IMR-90 (cell line): ENCODE data around the gene RPS10. TPM values are rescaled to one million over a fixed set of nuclear protein-coding genes. Genes with fewer than 3 reads are reported as not detected.

Experiments used
- ATAC-seq: fragments of 200-7000 bp; cut with Tn5 transposase; 2 replicates; pipeline ENCODE4 v1.9.1; 2020; ENCODE audit warnings: low read depth, mild to moderate bottlenecking, moderate library complexity
- BruUV-seq: library from RNA; stranded (reverse); fragments of 400-500 nt; replicated peaks from 2 replicates; lab custom pipeline; 2021; lab: Mats Ljungman, UMichigan
- CTCF ChIA-PET: fragments of 300-600 bp; formaldehyde crosslinking; extraction: SDS; loops from one replicate; lab custom pipeline; 2021; ENCODE audit warnings: antibody characterized with exemption; lab: Yijun Ruan, JAX
- POLR2A ChIA-PET: fragments of 300-600 bp; sonication (Branson Sonifier 250); formaldehyde crosslinking; loops from one replicate; lab custom pipeline; 2022; ENCODE audit warnings: antibody characterized with exemption; ENCODE audit not compliant: unreplicated experiment; lab: Charles Lee
- DNase-seq: peaks from one replicate; pipeline ENCODE4 v3.0.0; 2013
- H2AFZ ChIP-seq: replicated peaks from 2 replicates; pipeline ENCODE3; 2013; ENCODE audit warnings: low read length, mild to moderate bottlenecking; ENCODE audit not compliant: poor library complexity
- H2AK5ac ChIP-seq: 2 replicates; pipeline ENCODE4 v1.6.1; 2013; ENCODE audit warnings: low read depth, low read length, inconsistent platforms
- H2AK9ac ChIP-seq: replicated peaks from 2 replicates; pipeline ENCODE3; 2013; ENCODE audit warnings: mild to moderate bottlenecking, low read depth, low read length, moderate library complexity; ENCODE audit not compliant: poor library complexity
- H2BK120ac ChIP-seq: 2 replicates; pipeline ENCODE4 v1.6.1; 2013; ENCODE audit warnings: low read depth, low read length, inconsistent platforms
- H2BK15ac ChIP-seq: 3 replicates; pipeline ENCODE4 v1.6.1; 2013; ENCODE audit warnings: low read depth, low read length, inconsistent platforms
- H2BK20ac ChIP-seq: 2 replicates; pipeline ENCODE4 v1.6.1; 2013; ENCODE audit warnings: low read depth, mild to moderate bottlenecking, inconsistent platforms, low read length, moderate library complexity
- H2BK5ac ChIP-seq: 2 replicates; pipeline ENCODE4 v1.6.1; 2013; ENCODE audit warnings: mild to moderate bottlenecking, low read depth, low read length, inconsistent platforms; ENCODE audit not compliant: poor library complexity, severe bottlenecking
- H3K14ac ChIP-seq: replicated peaks from 2 replicates; pipeline ENCODE4 v1.6.1; 2013; ENCODE audit warnings: low read depth, low read length, inconsistent platforms
- H3K18ac ChIP-seq: 2 replicates; pipeline ENCODE4 v1.6.1; 2013; ENCODE audit warnings: low read depth, low read length, control low read depth
- H3K23ac ChIP-seq: 2 replicates; pipeline ENCODE4 v1.6.1; 2013; ENCODE audit warnings: low read depth, low read length, inconsistent platforms
- H3K27ac ChIP-seq: 2 replicates; pipeline ENCODE4 v1.5.1; 2013; ENCODE audit warnings: mild to moderate bottlenecking, control low read depth, low read length; ENCODE audit not compliant: insufficient read depth
- H3K27me3 ChIP-seq: 2 replicates; pipeline ENCODE4 v1.6.1; 2013; ENCODE audit warnings: low read length; ENCODE audit not compliant: control insufficient read depth, insufficient read depth
- H3K36me3 ChIP-seq: 2 replicates; pipeline ENCODE4 v1.6.1; 2013; ENCODE audit warnings: low read length, mixed read lengths; ENCODE audit not compliant: control insufficient read depth, insufficient read depth
- H3K4ac ChIP-seq: 2 replicates; pipeline ENCODE4 v1.6.1; 2013; ENCODE audit warnings: low read depth, low read length, inconsistent platforms
- H3K4me1 ChIP-seq: 2 replicates; pipeline ENCODE4 v1.6.1; 2013; ENCODE audit warnings: low read length, mixed read lengths; ENCODE audit not compliant: control insufficient read depth, insufficient read depth
- H3K4me2 ChIP-seq: 2 replicates; pipeline ENCODE4 v1.6.1; 2013; ENCODE audit warnings: low read depth, mild to moderate bottlenecking, control low read depth, low read length, moderate library complexity
- H3K4me3 ChIP-seq: 2 replicates; pipeline ENCODE4 v1.5.1; 2013; ENCODE audit warnings: low read depth, mild to moderate bottlenecking, control low read depth, low read length, moderate library complexity; ENCODE audit not compliant: insufficient read depth
- H3K56ac ChIP-seq: 2 replicates; pipeline ENCODE4 v1.6.1; 2013; ENCODE audit warnings: low read length, inconsistent platforms; ENCODE audit not compliant: insufficient read depth; ENCODE audit errors: extremely low read depth
- H3K79me1 ChIP-seq, 2 experiments: 2 replicates each; pipeline ENCODE4 v1.6.1; 2013; ENCODE audit warnings: low read length in 2 of 2, inconsistent platforms in 1 of 2, low read depth in 1 of 2
- H3K9ac ChIP-seq: 2 replicates; pipeline ENCODE4 v1.6.1; 2013; ENCODE audit warnings: low read depth, low read length, control low read depth
- H3K9me1 ChIP-seq: 2 replicates; pipeline ENCODE4 v1.6.1; 2013; ENCODE audit warnings: low read length, inconsistent platforms; ENCODE audit not compliant: insufficient read depth
- H3K9me3 ChIP-seq: 2 replicates; pipeline ENCODE4 v1.6.1; 2013; ENCODE audit warnings: low read length; ENCODE audit not compliant: control insufficient read depth, insufficient read depth
- H4K20me1 ChIP-seq: 2 replicates; pipeline ENCODE4 v1.6.1; 2013; ENCODE audit warnings: low read length, inconsistent platforms; ENCODE audit not compliant: insufficient read depth
- H4K5ac ChIP-seq: 2 replicates; pipeline ENCODE4 v1.6.1; 2013; ENCODE audit warnings: mild to moderate bottlenecking, low read depth, low read length, control low read depth
- H4K8ac ChIP-seq, 2 experiments: 2 replicates each; pipeline ENCODE4 v1.6.1; 2013; ENCODE audit warnings: low read depth in 2 of 2, low read length in 2 of 2, control low read depth in 1 of 2, inconsistent platforms in 1 of 2
- H4K91ac ChIP-seq: 2 replicates; pipeline ENCODE4 v1.6.1; 2013; ENCODE audit warnings: low read depth, low read length, inconsistent platforms; ENCODE audit not compliant: insufficient read depth
- BHLHE40 ChIP-seq: fragments of 150-350 bp; IDR thresholded peaks from 2 replicates; pipeline ENCODE4 v1.6.1; 2016; ENCODE audit warnings: mild to moderate bottlenecking, low read depth, low read length
- CEBPB ChIP-seq: IDR thresholded peaks from 2 replicates; pipeline ENCODE4 v1.6.1; 2012; ENCODE audit warnings: low read depth, low read length, improper control_type of control experiment
- CHD1 ChIP-seq: IDR thresholded peaks from 2 replicates; pipeline ENCODE4 v1.6.1; 2012; ENCODE audit warnings: low read depth, low read length, improper control_type of control experiment
- FOS ChIP-seq: fragments of 150-350 bp; IDR thresholded peaks from 2 replicates; pipeline ENCODE4 v1.6.1; 2016; ENCODE audit warnings: low read depth, low read length
- MAFK ChIP-seq: IDR thresholded peaks from 2 replicates; pipeline ENCODE4 v1.6.1; 2012; ENCODE audit warnings: low read depth, low read length, improper control_type of control experiment
- MAZ ChIP-seq: IDR thresholded peaks from 2 replicates; pipeline ENCODE4 v1.6.1; 2012; ENCODE audit warnings: low read depth, mild to moderate bottlenecking, low read length, improper control_type of control experiment, moderate library complexity, borderline replicate concordance
- MXI1 ChIP-seq: IDR thresholded peaks from 2 replicates; pipeline ENCODE4 v1.6.1; 2012; ENCODE audit warnings: low read depth, mild to moderate bottlenecking, low read length, moderate library complexity, borderline replicate concordance
- NFE2L2 ChIP-seq: fragments of 150-350 bp; IDR thresholded peaks from 2 replicates; pipeline ENCODE4 v1.6.1; 2016; ENCODE audit warnings: low read depth, mild to moderate bottlenecking, low read length
- POLR2A ChIP-seq: IDR thresholded peaks from 2 replicates; pipeline ENCODE4 v1.6.1; 2012; ENCODE audit warnings: mild to moderate bottlenecking, low read depth, low read length
- RAD21 ChIP-seq: IDR thresholded peaks from 2 replicates; pipeline ENCODE4 v1.6.1; 2012; ENCODE audit warnings: low read length, improper control_type of control experiment
- RFX5 ChIP-seq: IDR thresholded peaks from 2 replicates; pipeline ENCODE4 v1.8.0; 2012; ENCODE audit warnings: low read depth, mild to moderate bottlenecking, low read length, moderate library complexity
- SMC3 ChIP-seq: fragments of 150-350 bp; IDR thresholded peaks from 2 replicates; pipeline ENCODE4 v1.6.1; 2016; ENCODE audit warnings: low read depth, mild to moderate bottlenecking, antibody characterized with exemption, low read length, moderate library complexity
- WGBS, 2 experiments: methylation state at CpG; one replicate each; pipeline versions ENCODE4 v1.1.5 to v1.1.7; 2013; ENCODE audit warnings: missing lambda C conversion rate in 2 of 2; ENCODE audit not compliant: insufficient read length in 1 of 2; ENCODE audit errors: extremely low coverage in 2 of 2; 5-methylcytosine and 5-hydroxymethylcytosine counted together
- dilution Hi-C: fragments of 300-500 bp; cut with HindIII; formaldehyde crosslinking; loops from one replicate; pipeline ENCODE4 v1.14.3; 2018; ENCODE audit warnings: low sequenced_read_pairs; ENCODE audit not compliant: unreplicated experiment
- in situ Hi-C: fragments of 300-500 bp; cut with MboI; formaldehyde crosslinking; loops from 3 replicates; pipeline ENCODE4 v1.14.3; 2019; ENCODE audit warnings: low sequenced_read_pairs, inconsistent platforms, mixed read lengths
- intact Hi-C: fragments of 100-400 bp; cut with micrococcal nuclease; formaldehyde crosslinking; loops from 2 replicates; pipeline ENCODE4 v1.10.0; 2022
- polyA plus RNA-seq, 3 experiments: library from polyadenylated mRNA; depleted of rRNA; stranded (reverse); fragments of >200 nt; gene quantifications; 2 replicates each; pipeline ENCODE4 v1.2.3, GENCODE V29; 2012; ENCODE audit warnings: low replicate concordance in 1 of 3
- total RNA-seq: library from RNA; depleted of rRNA; stranded (reverse); fragments of >200 nt; gene quantifications from 2 replicates; pipeline ENCODE4 v1.2.3, GENCODE V29; 2012
- TF ChIP-seq, protein P1 (sequence below): fragments of 150-350 bp; IDR thresholded peaks from 2 replicates; pipeline ENCODE4 v1.6.1; 2016; ENCODE audit warnings: low read depth, mild to moderate bottlenecking, low read length, moderate library complexity, borderline replicate concordance
- TF ChIP-seq, protein P2 (sequence below): fragments of 150-350 bp; IDR thresholded peaks from 2 replicates; pipeline ENCODE4 v1.6.1; 2017; ENCODE audit warnings: mild to moderate bottlenecking, antibody characterized with exemption, low read length, low read depth
- TF ChIP-seq, protein P3 (sequence below): conservative IDR thresholded peaks from 2 replicates; pipeline ENCODE4 v1.5.1; 2012; ENCODE audit warnings: mild to moderate bottlenecking, low read depth, low read length, improper control_type of control experiment

Gene RPS10
- total and polyA plus RNA-seq, 2 of the 4 experiments (the other 2 are of a cell fraction): 5,462 to 5,584 TPM

DNA sequence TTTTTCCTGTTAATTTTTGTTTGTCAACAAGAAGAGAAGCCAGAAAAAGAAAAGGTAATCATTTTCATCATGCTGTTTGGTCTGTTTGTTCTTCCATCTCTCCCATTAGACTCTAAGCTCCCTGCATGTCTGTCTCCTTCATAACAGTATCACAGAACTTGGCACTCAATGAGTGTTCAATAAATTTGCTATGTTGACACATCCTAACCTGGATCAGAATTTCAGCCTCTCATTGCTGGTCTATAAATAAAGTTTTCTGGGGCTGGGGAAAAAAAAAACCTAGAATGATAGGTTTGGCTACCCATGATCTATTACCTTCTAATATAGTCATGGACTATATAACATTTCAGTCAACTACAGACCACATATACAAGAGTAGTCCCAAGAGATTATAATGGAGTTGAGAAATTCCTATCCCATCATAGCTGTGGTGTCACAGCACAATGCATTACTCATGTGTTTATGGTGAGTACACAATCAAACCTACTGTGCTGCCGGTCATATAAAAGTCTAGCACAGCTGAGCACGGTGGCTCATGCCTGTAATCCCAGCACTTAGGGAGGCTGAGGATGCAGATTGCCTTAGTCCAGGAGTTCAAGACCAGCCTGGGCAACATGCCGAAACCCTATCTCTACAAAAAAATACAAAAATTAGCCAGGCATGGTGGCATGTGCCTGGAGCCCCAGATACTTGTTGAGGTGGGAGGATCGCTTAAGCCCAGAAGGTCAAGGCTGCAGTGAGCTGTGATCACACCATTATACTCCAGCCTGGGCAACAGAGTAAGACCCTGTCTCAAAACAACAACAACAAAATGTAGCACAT, 39.3 kb downstream of the RPS10 start:
- ATAC-seq: peak; percentile 63
- TF ChIP-seq FOS: peak; percentile 86
- no peak for TF ChIP-seq POLR2A
- TF ChIP-seq CHD1: no peak
- TF ChIP-seq, protein P1, sequence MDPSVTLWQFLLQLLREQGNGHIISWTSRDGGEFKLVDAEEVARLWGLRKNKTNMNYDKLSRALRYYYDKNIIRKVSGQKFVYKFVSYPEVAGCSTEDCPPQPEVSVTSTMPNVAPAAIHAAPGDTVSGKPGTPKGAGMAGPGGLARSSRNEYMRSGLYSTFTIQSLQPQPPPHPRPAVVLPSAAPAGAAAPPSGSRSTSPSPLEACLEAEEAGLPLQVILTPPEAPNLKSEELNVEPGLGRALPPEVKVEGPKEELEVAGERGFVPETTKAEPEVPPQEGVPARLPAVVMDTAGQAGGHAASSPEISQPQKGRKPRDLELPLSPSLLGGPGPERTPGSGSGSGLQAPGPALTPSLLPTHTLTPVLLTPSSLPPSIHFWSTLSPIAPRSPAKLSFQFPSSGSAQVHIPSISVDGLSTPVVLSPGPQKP: no peak
- TF ChIP-seq, protein P2, sequence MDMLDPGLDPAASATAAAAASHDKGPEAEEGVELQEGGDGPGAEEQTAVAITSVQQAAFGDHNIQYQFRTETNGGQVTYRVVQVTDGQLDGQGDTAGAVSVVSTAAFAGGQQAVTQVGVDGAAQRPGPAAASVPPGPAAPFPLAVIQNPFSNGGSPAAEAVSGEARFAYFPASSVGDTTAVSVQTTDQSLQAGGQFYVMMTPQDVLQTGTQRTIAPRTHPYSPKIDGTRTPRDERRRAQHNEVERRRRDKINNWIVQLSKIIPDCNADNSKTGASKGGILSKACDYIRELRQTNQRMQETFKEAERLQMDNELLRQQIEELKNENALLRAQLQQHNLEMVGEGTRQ: no peak
- TF ChIP-seq, protein P3, sequence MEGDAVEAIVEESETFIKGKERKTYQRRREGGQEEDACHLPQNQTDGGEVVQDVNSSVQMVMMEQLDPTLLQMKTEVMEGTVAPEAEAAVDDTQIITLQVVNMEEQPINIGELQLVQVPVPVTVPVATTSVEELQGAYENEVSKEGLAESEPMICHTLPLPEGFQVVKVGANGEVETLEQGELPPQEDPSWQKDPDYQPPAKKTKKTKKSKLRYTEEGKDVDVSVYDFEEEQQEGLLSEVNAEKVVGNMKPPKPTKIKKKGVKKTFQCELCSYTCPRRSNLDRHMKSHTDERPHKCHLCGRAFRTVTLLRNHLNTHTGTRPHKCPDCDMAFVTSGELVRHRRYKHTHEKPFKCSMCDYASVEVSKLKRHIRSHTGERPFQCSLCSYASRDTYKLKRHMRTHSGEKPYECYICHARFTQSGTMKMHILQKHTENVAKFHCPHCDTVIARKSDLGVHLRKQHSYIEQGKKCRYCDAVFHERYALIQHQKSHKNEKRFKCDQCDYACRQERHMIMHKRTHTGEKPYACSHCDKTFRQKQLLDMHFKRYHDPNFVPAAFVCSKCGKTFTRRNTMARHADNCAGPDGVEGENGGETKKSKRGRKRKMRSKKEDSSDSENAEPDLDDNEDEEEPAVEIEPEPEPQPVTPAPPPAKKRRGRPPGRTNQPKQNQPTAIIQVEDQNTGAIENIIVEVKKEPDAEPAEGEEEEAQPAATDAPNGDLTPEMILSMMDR: no peak
- TF ChIP-seq MAZ: no peak
- TF ChIP-seq RFX5: no peak
- peak; percentile 80 for TF ChIP-seq CEBPB
- TF ChIP-seq SMC3: no peak
- TF ChIP-seq MAFK: no peak
- TF ChIP-seq RAD21: no peak
- no peak for TF ChIP-seq NFE2L2
- no peak for TF ChIP-seq MXI1
- peak; percentile 56; the same call in 1 of the 2 replicates for TF ChIP-seq BHLHE40

More for the DNA sequence above, 39.3 kb downstream of the RPS10 start:
- Histone ChIP-seq H2AK9ac (no peak overlapping the region), H3K4me3 (no peak overlapping the region), H3K9me3 (no peaks in the 10 kb centered on the region), H2BK5ac (no peak overlapping the region), H3K36me3 (no peaks in the 10 kb centered on the region), H3K56ac (no peak overlapping the region), H4K5ac (no peak overlapping the region), H3K79me1 (peaks cover 20 to 80% of the 10 kb centered on the region in 2 experiments), H2BK120ac (no peak overlapping the region), H4K20me1 (peaks cover 70% of the 10 kb centered on the region), H3K18ac (peak overlapping the region; percentile 13; the same call in 1 of the 2 replicates), H2BK15ac (no peak overlapping the region), H3K4ac (no peak overlapping the region), H3K9me1 (peaks cover 25% of the 10 kb centered on the region), H3K27ac (no peak overlapping the region), H2AFZ (no peak overlapping the region), H3K14ac (no peak overlapping the region), H4K8ac (no peak overlapping the region), H2AK5ac (peak overlapping the region; percentile 20; the same call in 1 of the 2 replicates), H3K23ac (no peak overlapping the region), H3K27me3 (no peaks in the 10 kb centered on the region), H3K4me1 (peaks cover 11% of the 10 kb centered on the region), H4K91ac (no peak overlapping the region), H3K9ac (no peak overlapping the region), H3K4me2 (no peak overlapping the region), H2BK20ac (no peak overlapping the region)
- intact Hi-C loops: no loop called here
- dilution Hi-C loops: no loop called here
- in situ Hi-C loops: no loop called here
- ChIA-PET CTCF (no interaction called here), POLR2A (interaction anchor here (1.2 kb wide), 1 partner anchor 33 kb away, joined by 3 read pairs; no protein-coding TSS in a partner anchor)
- DNase-seq: peak; percentile 95
- no CpG with 5 or more reads among the region's 4 CpGs for WGBS, 2 experiments
- no TSS peak for BruUV-seq
